PFSK-1 (cell line): ENCODE results near the gene SHC2.

Experiments used
- FOXP2 ChIP-seq: optimal IDR thresholded peaks from 2 replicates; pipeline ENCODE3; 2011; ENCODE audit warnings: borderline replicate concordance, control low read depth, inconsistent platforms; ENCODE audit not compliant: insufficient read depth; ENCODE audit errors: extremely low read length, extremely low read depth
- POLR2AphosphoS5 ChIP-seq: IDR thresholded peaks from 2 replicates; pipeline ENCODE4 v1.6.1; 2012; ENCODE audit warnings: low read depth, mild to moderate bottlenecking, control low read depth, low read length, moderate library complexity
- REST ChIP-seq, 2 experiments: IDR thresholded peaks; 2 replicates each; pipeline versions ENCODE4 v1.6.1 to v1.8.0; 2011 to 2012; ENCODE audit warnings: low read depth in 2 of 2, low read length in 2 of 2, control low read depth in 1 of 2, inconsistent platforms in 1 of 2, mild to moderate bottlenecking in 1 of 2, moderate library complexity in 1 of 2; ENCODE audit not compliant: insufficient read depth in 1 of 2
- SIN3A ChIP-seq: IDR thresholded peaks from 2 replicates; pipeline ENCODE4 v1.6.1; 2012; ENCODE audit warnings: mild to moderate bottlenecking, low read length, moderate library complexity, borderline replicate concordance; ENCODE audit not compliant: insufficient read depth
- TAF1 ChIP-seq: IDR thresholded peaks from 2 replicates; pipeline ENCODE4 v1.6.1; 2012; ENCODE audit warnings: low read length, control low read depth, borderline replicate concordance; ENCODE audit not compliant: insufficient read depth

SHC2 gene

GRCh38 chr19:437041-437440 lies 23.8 kb downstream of the SHC2 start:
- TF ChIP-seq POLR2AphosphoS5 (no peak), FOXP2 (no peak), SIN3A (no peak), REST (IDR thresholded peaks at IDR 0.05; ENCODE audit: insufficient read depth in 1 of 2, low read depth in 2 of 2, low read length in 2 of 2) (no peak), TAF1 (no peak)

DNA sequence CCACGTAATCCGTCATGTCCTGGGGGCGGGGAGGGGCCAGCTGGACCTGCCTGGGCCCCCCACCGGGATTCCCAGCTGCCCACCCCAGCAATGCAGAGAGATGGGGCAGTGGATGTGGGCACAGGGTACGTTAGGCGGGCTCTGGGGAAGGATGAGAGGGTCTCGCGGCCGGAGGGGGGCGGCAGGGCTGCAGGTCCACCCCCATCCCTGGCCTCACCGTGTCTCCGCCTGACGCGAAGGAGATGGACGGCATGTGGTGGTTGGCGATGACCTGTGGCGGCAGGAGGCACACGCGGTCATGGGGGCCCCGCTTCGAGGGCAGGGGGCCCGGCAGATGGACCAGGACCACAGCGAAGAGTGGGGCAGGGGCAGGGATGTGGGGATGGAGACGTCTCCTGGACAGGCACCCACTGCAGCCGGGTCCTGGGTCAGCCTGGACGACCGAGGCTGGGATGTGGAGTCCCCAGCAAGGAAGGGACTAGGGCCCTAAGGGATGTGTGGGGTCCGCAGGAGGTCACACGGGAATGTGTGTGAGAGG lies 24.4 kb downstream of the SHC2 start:
- TF ChIP-seq FOXP2 = no peak
- TF ChIP-seq POLR2AphosphoS5 = no peak
- TF ChIP-seq SIN3A = no peak
- no peak for TF ChIP-seq TAF1
- TF ChIP-seq REST (IDR thresholded peaks at IDR 0.05; ENCODE audit: insufficient read depth in 1 of 2, low read depth in 2 of 2, low read length in 2 of 2) = no peak

DNA sequence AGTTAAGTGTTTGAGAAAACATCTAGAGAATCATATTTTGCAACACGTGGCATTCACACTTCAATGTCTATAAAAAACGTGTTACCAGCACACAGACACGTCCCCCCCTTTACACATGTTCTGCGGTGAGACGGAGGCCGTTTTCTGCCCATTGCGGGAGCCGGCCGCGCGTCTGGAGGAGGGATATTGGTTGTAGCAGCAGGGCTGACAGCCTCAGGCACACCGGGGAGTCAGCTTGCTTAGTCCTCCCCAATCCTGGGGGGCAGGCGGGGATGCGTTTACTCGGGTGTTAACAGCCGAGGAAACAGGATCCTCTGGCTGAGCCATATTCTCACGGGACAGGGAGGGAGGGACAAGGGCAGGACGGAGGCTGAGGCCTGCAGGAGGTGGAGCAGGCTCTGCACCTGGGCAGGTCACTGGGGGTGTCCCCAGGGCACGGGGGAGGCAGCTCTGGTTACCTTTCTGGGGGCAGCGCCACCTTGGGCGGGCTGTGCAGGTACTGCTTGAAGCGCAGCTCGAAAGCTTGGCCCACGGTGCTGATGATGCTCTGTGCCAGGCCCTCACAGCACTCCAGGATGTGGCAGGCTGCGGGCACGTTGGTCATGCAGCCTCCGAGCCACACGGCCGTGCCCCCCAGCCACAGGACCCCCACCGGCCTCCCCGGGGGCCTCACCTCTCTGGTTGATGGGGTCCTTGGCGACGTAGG lies 25.0 kb downstream of the SHC2 start:
- TF ChIP-seq SIN3A = no peak
- no peak for TF ChIP-seq POLR2AphosphoS5
- no peak for TF ChIP-seq TAF1
- no peak for TF ChIP-seq FOXP2
- TF ChIP-seq REST (IDR thresholded peaks at IDR 0.05; ENCODE audit: insufficient read depth in 1 of 2, low read depth in 2 of 2, low read length in 2 of 2) = no peak

- no peak for TF ChIP-seq SIN3A
- no peak for TF ChIP-seq REST (IDR thresholded peaks at IDR 0.05; ENCODE audit: insufficient read depth in 1 of 2, low read depth in 2 of 2, low read length in 2 of 2)
- TF ChIP-seq POLR2AphosphoS5 = no peak
- TF ChIP-seq FOXP2 = no peak
- no peak for TF ChIP-seq TAF1
Observed at GRCh38 chr19:435056-435706, 25.7 kb downstream of the SHC2 start.
